ENCODE data around the gene PPP1R2C.

The PPP1R2C gene

GRCh38 chrX:42754115-42754514, 23.8 kb downstream of the PPP1R2C start (continued):
- no peak for TF ChIP-seq TSHZ2 (CRISPR knock-in tag; IDR thresholded peaks at IDR 0.05)
- no peak for TF ChIP-seq SNAI2 (CRISPR knock-in tag; IDR thresholded peaks at IDR 0.05)
- no peak for TF ChIP-seq CSDC2 (CRISPR knock-in tag; IDR thresholded peaks at IDR 0.05)
- TF ChIP-seq CSRNP3 (CRISPR knock-in tag; IDR thresholded peaks at IDR 0.05) = no peak

GRCh38 chrX:42752730-42753129, 25.2 kb downstream of the PPP1R2C start:
- TF ChIP-seq CSRNP3 (CRISPR knock-in tag; IDR thresholded peaks at IDR 0.05) (no peak), CREB5 (CRISPR knock-in tag; IDR thresholded peaks at IDR 0.05; ENCODE audit: low read depth) (no peak)

GRCh38 chrX:42751573-42751972, 26.4 kb downstream of the PPP1R2C start:
- no peak for ATAC-seq
- TF ChIP-seq PPARA (CRISPR knock-in tag; IDR thresholded peaks at IDR 0.05; ENCODE audit: borderline replicate concordance) = no peak
- TF ChIP-seq ARNTL (CRISPR knock-in tag; IDR thresholded peaks at IDR 0.05; ENCODE audit: borderline replicate concordance, low read depth) = no peak
- TF ChIP-seq CSDC2 (CRISPR knock-in tag; IDR thresholded peaks at IDR 0.05) = no peak
- TF ChIP-seq ZNF565 (CRISPR knock-in tag; conservative IDR thresholded peaks at IDR 0.05; ENCODE audit: low read depth) = no peak
- TF ChIP-seq SNAI2 (CRISPR knock-in tag; IDR thresholded peaks at IDR 0.05) = no peak
- TF ChIP-seq ISL1 (CRISPR knock-in tag; IDR thresholded peaks at IDR 0.05) = no peak
- TF ChIP-seq ZFP3 (CRISPR knock-in tag; IDR thresholded peaks at IDR 0.05) = no peak
- TF ChIP-seq PATZ1 (CRISPR knock-in tag; IDR thresholded peaks at IDR 0.05; ENCODE audit: borderline replicate concordance) = no peak

More at GRCh38 chrX:42752730-42753129, 25.2 kb downstream of the PPP1R2C start:
- no peak for ATAC-seq

GRCh38 chrX:42748067-42748850, 29.7 kb downstream of the PPP1R2C start:
- ATAC-seq = no peak
- no peak for TF ChIP-seq PATZ1 (CRISPR knock-in tag; IDR thresholded peaks at IDR 0.05; ENCODE audit: borderline replicate concordance)
- no peak for TF ChIP-seq SNAI2 (CRISPR knock-in tag; IDR thresholded peaks at IDR 0.05)
- no peak for TF ChIP-seq TCF4 (CRISPR knock-in tag; IDR thresholded peaks at IDR 0.05; ENCODE audit: borderline replicate concordance)
- no peak for TF ChIP-seq CSDC2 (CRISPR knock-in tag; IDR thresholded peaks at IDR 0.05)
- TF ChIP-seq POU6F1 (CRISPR knock-in tag; IDR thresholded peaks at IDR 0.05; ENCODE audit: borderline replicate concordance, low read depth) = no peak
- TF ChIP-seq TSHZ2 (CRISPR knock-in tag; IDR thresholded peaks at IDR 0.05) = no peak
- no peak for TF ChIP-seq CREB5 (CRISPR knock-in tag; IDR thresholded peaks at IDR 0.05; ENCODE audit: low read depth)
- TF ChIP-seq GLIS3 (CRISPR knock-in tag; IDR thresholded peaks at IDR 0.05) = no peak
- TF ChIP-seq ZFP3 (CRISPR knock-in tag; IDR thresholded peaks at IDR 0.05) = no peak
- TF ChIP-seq BACH2 (CRISPR knock-in tag; IDR thresholded peaks at IDR 0.05; ENCODE audit: borderline replicate concordance) = no peak
- TF ChIP-seq ZNF565 (CRISPR knock-in tag; conservative IDR thresholded peaks at IDR 0.05; ENCODE audit: low read depth) = no peak
